NCI-H2107 treated with DMSO at 0.1 percent for 48 hours (cell line): ENCODE results near the gene RFX7.
"Not testable (repeated sequence)": the region's sequence is repeated elsewhere in the genome, so short reads cannot be mapped to it uniquely, and the experiment has no call there.

Experiments used
- DNase-seq: peaks from one replicate; lab custom pipeline; 2025; ENCODE audit not compliant: unreplicated experiment; lab: John Stamatoyannopoulos, UW

Gene RFX7

GRCh38 chr15:56243163-56244037 is at the start of gene RFX7:
Gene RFX7, minus strand, starts transcription at chr15:56243879. Its CDS starts 594 bp downstream, at chr15:56243285.
- DNase-seq = no peak

GRCh38 chr15:56292546-56293316 is 49.1 kb upstream of the RFX7 start:
- no peak for DNase-seq

GRCh38 chr15:56291741-56292140 is 48.1 kb upstream of the RFX7 start:
- DNase-seq = no peak

GRCh38 chr15:56286213-56286612 is 42.5 kb upstream of the RFX7 start:
- no peak for DNase-seq

- no peak for DNase-seq
Measured at GRCh38 chr15:56281145-56281544, 37.5 kb upstream of the RFX7 start.

GRCh38 chr15:56273724-56274123 is 30.0 kb upstream of the RFX7 start:
- no peak for DNase-seq

- no peak for DNase-seq
Measured at GRCh38 chr15:56272454-56272853, 28.8 kb upstream of the RFX7 start.

GRCh38 chr15:56266465-56266864 is 22.8 kb upstream of the RFX7 start:
- DNase-seq = not testable (repeated sequence)

- DNase-seq = no peak
Measured at GRCh38 chr15:56261854-56262509, 18.3 kb upstream of the RFX7 start.

GRCh38 chr15:56257306-56257705 is 13.6 kb upstream of the RFX7 start:
- DNase-seq = not testable (repeated sequence)

- DNase-seq = no peak
Measured at GRCh38 chr15:56254265-56254664, 10.6 kb upstream of the RFX7 start.

GRCh38 chr15:56252386-56252785 is 8.7 kb upstream of the RFX7 start:
- DNase-seq = no peak

GRCh38 chr15:56251315-56252095 is 7.8 kb upstream of the RFX7 start:
- DNase-seq = no peak

GRCh38 chr15:56250626-56251025 is 6.9 kb upstream of the RFX7 start:
- DNase-seq = no peak

GRCh38 chr15:56249092-56249491 is 5.4 kb upstream of the RFX7 start:
- DNase-seq = peak; percentile 35

- DNase-seq = no peak
Measured at GRCh38 chr15:56248311-56248992, 4.8 kb upstream of the RFX7 start.

GRCh38 chr15:56247266-56247665 is 3.6 kb upstream of the RFX7 start:
- DNase-seq = no peak

GRCh38 chr15:56245871-56246814 is 2.5 kb upstream of the RFX7 start:
- peak; percentile 76 for DNase-seq
